NCI-H460 (cell line): ENCODE data around the gene CAND1. TPM values are rescaled to one million over a fixed set of nuclear protein-coding genes. Genes with fewer than 3 reads are reported as not detected.

Experiments used
- DNase-seq: peaks from one replicate; pipeline ENCODE4 v3.0.0-alpha.2; 2016; ENCODE audit warnings: low read depth; ENCODE audit errors: extremely low read depth
- polyA plus RNA-seq: library from polyadenylated mRNA; depleted of rRNA; stranded (reverse); fragments of >200 nt; gene quantifications from 2 replicates; pipeline ENCODE4 v1.2.3, GENCODE V29; 2014; cell fraction: nucleus; rRNA removed
- total RNA-seq: library from RNA; depleted of rRNA; stranded (reverse); fragments of >200 nt; shearing (Covaris generic); gene quantifications from 2 replicates; pipeline ENCODE4 v1.2.3, GENCODE V29; 2014; rRNA removed

Gene CAND1
- 79.1 and 82.8 TPM in 2 replicates for total RNA-seq
- 88.4 and 111 TPM in 2 replicates for polyA plus RNA-seq

GRCh38 chr12:67268896-67269632 is at the start of gene CAND1:
TSS of gene CAND1 (plus strand) at chr12:67269358. CDS start at chr12:67269718, 360 bp downstream.
- DNase-seq = peak; percentile 99

GRCh38 chr12:67220065-67220464 is 49.1 kb upstream of the CAND1 start:
- peak; percentile 12 for DNase-seq

GRCh38 chr12:67222302-67222701 is 46.9 kb upstream of the CAND1 start:
- DNase-seq = no peak

- DNase-seq = no peak
Measured at GRCh38 chr12:67223225-67223624, 45.9 kb upstream of the CAND1 start.

GRCh38 chr12:67237231-67237630 is 31.9 kb upstream of the CAND1 start:
- DNase-seq = no peak

- DNase-seq = no peak
Measured at GRCh38 chr12:67239061-67239460, 30.1 kb upstream of the CAND1 start.

- no peak for DNase-seq
Measured at GRCh38 chr12:67241482-67241881, 27.7 kb upstream of the CAND1 start.

GRCh38 chr12:67243260-67243659 is 25.9 kb upstream of the CAND1 start:
- no peak for DNase-seq

- DNase-seq = no peak
Measured at GRCh38 chr12:67245571-67245970, 23.6 kb upstream of the CAND1 start.

- no peak for DNase-seq
Measured at GRCh38 chr12:67251012-67251411, 18.1 kb upstream of the CAND1 start.

- DNase-seq = no peak
Measured at GRCh38 chr12:67254372-67255026, 14.7 kb upstream of the CAND1 start.

- no peak for DNase-seq
Measured at GRCh38 chr12:67256649-67257048, 12.5 kb upstream of the CAND1 start.

GRCh38 chr12:67263471-67263870 is 5.7 kb upstream of the CAND1 start:
- no peak for DNase-seq

GRCh38 chr12:67268335-67268895 is 743 bp upstream of the CAND1 start:
- DNase-seq = peak; percentile 98

GRCh38 chr12:67269633-67270573 is 745 bp downstream of the CAND1 start:
- DNase-seq = peak; percentile 12

GRCh38 chr12:67270622-67271021 is 1.5 kb downstream of the CAND1 start:
- no peak for DNase-seq

- no peak for DNase-seq
Measured at GRCh38 chr12:67271976-67272375, 2.8 kb downstream of the CAND1 start.

GRCh38 chr12:67274186-67274585 is 5.0 kb downstream of the CAND1 start:
- no peak for DNase-seq

GRCh38 chr12:67275380-67275913 is 6.3 kb downstream of the CAND1 start:
- no peak for DNase-seq

- DNase-seq = no peak
Measured at GRCh38 chr12:67276421-67276820, 7.3 kb downstream of the CAND1 start.
